HG02759 (cell line): ENCODE data around the gene EFHD1.
A peak's percentile ranks its signal among the peaks of the same experiment; 100 is the strongest.
"Not testable (repeated sequence)": the region's sequence is repeated elsewhere in the genome, so short reads cannot be mapped to it uniquely, and the experiment has no call there.

Source experiments
- ATAC-seq: cut with Tn5 transposase; IDR thresholded peaks from one replicate; pipeline ENCODE4 v1.9.1; 2021; ENCODE audit warnings: mild to moderate bottlenecking, moderate library complexity; ENCODE audit not compliant: unreplicated experiment

Gene EFHD1

DNA sequence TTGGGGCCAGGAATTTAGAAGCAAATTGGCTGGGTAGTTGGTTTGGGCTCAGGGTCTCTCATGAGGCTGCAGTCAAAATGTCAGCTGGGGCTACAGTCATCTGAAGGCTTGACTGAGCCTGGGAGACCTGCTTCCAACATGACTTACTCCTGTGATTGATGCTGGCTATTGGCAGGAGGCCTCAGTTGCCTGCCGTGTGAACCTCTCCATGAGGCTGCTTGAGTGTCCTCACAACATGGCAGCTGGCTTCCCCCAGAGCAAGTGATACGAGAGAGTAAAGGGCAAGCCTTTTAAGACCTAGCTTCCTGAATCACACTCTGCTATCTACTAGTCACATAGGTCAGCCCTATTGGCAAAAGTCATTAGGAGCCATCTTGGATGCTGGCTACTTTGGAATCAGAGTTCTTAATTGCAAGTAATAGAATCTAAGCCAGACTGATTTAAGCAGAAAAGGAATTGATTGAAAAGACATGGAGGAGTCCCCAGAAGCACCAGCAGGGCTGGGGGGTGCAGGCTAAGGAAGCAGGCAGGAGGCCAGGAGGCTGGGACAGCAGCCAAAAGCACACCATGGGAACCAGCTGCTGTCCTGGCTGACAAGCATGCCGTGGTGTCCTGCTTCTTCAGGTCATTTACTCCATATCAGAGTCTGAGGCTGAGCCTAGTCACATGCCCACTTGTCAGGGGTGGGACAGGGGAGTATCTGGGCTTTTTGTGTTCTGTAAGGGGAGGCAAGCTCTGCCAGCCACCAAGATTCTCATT lies 55.9 kb downstream of the EFHD1 start:
- no peak for ATAC-seq

DNA sequence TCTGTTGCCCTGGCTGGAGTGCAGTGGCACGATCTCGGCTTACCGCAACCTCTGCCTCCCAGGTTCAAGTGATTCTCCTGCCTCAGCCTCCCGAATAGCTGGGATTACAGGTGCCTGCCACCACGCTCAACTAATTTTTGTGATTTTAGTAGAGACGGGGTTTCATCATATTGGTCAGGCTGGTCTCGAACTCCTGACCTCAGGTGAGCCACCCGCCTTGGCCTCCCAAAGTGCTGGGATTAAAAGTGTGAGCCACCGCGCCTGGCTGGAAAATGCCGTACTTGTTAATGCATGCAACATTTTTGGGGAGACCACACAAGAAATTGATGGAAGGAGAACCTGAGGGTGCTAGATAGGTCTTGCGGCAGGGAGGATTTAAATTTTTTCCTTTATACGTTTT lies 57.7 kb downstream of the EFHD1 start:
- ATAC-seq: not testable (repeated sequence)

DNA sequence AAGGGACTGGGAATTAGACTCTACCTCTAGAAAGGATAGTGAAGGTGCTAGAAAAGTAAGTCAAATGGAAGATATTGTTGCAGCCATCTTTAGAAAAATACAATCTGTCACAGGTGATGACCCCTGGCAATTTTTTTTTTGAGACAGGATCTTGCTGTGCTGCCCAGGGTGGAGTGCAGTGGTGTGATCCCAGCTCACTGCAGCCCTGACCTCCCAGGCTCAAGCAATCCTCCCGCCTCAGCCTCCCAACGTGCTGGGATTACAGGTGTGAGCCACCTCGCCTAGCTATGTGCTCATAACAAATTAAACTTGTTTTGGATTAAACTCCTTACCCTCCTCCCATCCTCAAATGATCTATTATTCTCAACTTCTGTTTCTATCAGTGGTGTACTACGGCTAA lies 59.9 kb downstream of the EFHD1 start:
- no peak for ATAC-seq

DNA sequence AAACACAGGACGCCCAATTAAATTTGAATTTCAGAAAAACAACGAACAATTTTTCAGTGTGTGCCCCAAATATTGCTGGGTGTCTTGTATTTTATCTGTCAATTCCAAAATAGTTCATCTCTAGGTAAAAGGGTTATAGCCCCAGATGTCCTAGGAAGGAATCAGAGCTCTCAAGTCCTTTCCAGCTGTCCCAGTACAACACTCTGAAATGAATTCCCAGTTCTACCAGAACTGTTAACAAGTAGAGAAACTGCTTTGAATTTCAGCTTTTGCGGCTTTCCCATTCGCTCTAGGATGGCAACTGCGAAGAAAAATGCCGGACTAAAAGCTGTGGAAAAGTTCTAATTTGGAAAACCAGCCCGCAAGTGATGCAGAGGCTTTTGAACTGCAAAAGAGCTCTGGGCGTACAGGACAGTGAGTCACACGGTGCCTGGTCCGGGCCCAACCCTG lies 63.2 kb downstream of the EFHD1 start:
- ATAC-seq: no peak

DNA sequence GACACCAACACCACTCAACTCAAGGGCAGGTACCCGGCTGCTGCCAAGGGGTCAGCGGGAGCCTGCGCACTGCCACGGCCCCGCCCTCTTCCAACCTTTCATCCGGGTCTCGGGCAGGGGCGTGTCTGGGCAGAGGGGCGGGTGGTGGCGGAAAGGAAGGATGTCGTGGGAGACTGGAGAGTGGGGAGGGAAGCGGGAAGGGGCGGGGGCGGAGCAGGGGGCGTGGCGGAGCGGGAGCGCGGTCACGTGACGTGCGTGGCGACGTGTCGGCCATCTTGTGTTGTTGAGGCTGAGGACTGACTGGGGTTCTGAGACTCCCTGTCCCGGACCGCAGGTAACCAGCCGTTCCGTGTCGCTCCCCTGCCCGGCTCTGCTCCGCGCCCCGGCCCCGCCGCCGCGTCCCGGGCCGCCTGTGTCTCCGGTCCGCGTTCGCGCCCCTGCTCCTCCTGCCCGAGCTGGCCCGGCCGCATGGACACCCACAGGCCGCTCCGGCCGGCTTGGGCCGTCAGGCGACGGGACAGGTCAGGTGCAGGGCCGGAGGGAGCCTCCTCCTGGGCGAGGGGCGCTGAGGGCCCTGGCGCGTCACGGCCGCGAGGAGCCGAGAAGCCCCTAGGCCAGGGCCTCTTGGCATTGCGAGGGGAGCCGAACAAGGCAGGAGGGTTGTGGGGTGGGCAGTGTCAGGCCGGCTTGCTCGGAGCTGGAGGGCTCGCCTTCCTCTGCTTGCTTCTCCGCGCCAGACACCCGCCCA lies 63.8 kb downstream of the EFHD1 start, which contains the start of gene GIGYF2:
Gene GIGYF2, plus strand, starts transcription at position 273 of the 748 bp plus-strand sequence. CDS start 37,867 bp downstream, outside the sequence.
- peak; percentile 82 for ATAC-seq

DNA sequence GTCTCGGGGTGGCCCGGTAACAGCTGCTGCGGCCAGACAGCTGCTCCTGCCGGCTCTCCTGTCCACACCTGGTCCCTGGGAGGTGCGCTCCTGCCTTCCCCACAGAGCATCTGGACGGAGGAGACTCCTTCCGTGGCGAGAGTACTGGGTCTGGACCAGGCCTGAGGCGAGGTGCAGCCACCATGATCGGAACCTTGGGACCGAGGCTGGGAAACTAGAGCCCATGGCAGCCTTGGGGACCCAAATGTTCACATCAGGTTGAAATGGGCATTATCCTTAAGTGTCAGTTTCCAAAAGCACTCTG lies 64.4 kb downstream of the EFHD1 start:
- ATAC-seq: no peak

DNA sequence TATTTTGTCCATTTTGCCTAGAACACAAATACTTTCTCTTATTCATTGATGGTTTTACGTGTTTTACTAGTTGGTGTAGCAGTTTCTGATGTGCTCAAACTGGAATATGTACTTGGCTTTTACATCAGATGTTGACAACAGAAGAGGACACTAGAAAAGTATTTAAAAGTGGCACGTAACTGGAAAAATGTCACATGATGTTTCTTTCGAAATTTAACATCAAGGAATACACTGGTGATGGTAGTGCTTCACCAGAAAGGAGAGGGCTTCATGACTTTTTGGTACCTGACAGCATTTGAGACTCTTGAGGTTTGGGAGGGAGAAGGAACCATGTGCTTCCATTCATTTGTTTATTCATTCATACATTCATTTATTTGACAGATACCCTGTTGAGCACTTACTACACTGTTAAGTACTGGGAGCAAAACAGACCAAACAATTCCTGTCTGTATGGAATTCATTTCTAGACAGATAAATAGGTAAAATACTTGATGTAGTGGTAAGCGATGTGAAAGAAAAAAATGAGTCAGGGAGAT lies 65.2 kb downstream of the EFHD1 start:
- no peak for ATAC-seq

DNA sequence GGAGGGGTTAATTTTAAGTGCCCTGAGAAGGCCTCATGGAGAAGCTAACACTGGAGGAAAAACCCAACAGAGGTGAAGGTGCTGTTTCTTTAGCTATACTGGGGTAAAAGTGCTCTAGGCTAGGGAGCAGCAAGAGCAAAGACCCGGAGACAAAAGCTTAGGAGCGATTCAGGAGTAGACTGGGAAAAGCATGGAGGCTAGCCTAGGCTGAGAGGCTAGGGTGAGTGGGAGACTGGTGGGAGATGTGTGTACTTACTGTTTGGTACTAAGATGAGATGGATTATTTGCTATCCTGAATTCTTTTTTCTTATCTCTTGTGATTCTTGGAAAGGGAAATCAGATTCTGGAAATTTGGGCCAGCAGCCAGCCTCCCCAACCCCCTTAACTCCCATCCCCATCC lies 65.7 kb downstream of the EFHD1 start:
- ATAC-seq: no peak

DNA sequence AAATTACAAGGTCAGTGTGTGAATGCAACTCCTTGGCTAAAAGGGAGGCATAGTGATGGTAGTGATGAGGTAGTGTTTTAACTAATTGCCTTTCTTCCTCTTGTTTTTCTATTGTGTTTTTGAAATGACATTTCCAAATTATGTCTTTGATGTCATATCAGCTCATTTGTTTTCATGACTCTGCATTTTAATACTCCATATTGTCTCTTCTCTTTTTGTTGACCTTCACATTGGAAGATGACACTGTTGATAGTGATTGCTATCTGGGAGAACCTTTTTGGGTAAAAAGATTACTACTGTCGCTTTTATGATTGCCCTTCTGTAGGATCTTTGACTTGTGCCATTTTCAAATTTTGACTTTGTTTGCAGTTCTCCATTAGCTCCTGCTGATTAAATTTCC lies 66.8 kb downstream of the EFHD1 start:
- no peak for ATAC-seq

DNA sequence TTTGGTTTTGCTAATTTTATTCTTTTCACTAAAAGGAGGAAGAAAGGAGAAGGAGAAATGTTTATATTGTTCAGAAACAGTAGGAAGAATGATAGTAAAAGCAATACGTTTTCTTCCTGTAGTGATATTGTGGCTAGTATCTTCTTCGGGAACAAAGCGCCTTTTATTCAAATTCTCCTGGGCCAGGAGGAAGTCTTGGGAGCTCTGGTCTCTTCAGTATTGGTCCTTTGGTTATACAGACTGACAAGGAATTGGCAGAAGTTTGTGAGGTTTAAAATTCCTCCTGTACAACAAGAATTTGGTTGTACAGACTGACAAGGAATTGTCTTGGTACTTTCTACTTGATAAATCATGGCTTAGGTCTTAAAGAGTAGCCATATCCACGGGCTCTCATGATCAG lies 73.7 kb downstream of the EFHD1 start:
- ATAC-seq: no peak

DNA sequence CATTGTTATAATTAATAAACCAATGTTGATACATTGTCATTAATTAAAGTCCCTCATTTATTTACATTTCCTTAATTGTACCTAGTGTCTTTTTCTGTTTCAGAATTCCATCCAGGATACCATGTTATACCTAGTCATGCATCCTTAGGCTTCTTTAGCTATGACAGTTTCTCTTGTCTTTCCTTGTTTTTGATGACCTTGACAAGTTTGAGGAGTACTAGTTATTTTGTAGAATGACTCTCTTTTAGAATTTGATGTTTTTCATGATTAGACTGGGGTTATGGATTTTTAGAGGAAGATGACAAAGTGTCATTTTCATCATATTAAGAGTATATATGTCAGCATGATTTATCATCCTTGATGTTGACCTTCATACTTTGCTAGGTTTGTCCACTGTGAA lies 80.1 kb downstream of the EFHD1 start:
- no peak for ATAC-seq

DNA sequence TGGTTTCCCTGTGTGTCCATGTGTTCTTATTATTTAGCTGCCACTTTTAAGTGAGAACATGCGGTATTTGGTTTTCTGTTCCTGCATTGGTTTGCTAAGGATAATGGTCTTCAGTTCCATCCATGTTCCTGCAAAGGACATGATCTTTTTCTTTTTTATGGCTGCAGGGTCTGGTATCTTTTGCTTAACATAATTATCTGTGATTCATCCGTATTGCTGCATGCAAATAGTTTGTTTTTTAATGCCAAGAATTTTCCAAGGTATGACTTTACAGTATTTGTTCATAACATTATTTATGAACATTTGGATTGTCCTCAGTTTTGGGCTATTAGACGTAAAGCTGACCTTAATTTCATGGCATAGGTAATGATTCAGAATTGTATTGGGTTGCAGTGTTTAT lies 81.6 kb downstream of the EFHD1 start:
- no peak for ATAC-seq

DNA sequence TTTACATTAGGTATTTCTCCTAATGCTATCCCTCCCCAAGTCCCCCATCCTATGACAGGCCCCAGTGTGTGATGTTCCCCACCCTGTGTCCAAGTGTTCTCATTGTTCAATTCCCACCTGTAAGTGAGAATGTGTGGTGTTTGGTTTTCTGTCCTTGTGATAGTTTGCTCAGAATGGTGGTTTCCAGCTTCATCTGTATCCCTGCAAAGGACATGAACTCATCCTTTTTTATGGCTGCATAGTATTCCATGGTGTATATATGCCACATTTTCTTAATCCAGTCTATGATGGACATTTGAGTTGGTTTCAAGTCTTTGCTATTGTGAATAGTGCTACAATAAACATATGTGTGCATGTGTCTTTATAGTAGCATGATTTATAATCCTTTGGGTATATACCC lies 86.7 kb downstream of the EFHD1 start:
- not testable (repeated sequence) for ATAC-seq

DNA sequence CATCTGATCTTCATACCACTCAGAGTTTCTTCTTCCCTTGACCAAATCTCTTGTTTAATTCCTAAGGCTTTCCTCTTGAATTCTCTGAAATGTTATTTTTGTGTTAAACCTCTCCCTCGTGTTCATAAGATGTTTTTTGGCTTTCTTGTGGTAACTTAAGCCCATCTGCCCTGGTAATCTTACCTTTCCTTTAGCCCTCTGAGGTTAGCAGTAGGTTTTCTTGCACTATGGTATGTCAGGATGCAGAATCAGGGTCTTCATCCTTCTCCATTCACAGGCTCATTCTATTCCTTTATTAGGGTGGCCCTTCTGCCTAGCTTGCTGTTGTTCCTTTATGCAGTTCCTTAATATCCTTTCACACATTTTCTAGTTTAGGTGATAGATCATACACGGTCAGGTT lies 87.9 kb downstream of the EFHD1 start:
- no peak for ATAC-seq

DNA sequence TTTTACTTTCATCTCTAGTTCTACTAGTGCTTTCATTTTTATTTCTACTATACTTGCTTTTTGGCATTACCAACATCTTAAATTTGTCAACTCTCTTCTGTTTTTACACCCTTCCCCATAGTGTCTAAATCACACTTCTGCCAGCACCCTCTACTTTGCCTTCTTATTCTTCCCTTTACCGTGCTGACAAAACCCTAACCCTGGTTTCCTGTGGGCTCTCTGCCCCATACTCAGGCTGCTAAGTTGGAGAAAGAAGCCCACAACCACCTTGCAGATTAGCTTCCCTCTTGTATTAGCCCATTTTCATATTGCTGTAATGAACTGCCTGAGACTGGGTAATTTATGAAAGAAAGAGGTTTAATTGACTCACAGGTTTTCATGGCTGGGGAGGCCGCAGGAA lies 88.5 kb downstream of the EFHD1 start:
- no peak for ATAC-seq

DNA sequence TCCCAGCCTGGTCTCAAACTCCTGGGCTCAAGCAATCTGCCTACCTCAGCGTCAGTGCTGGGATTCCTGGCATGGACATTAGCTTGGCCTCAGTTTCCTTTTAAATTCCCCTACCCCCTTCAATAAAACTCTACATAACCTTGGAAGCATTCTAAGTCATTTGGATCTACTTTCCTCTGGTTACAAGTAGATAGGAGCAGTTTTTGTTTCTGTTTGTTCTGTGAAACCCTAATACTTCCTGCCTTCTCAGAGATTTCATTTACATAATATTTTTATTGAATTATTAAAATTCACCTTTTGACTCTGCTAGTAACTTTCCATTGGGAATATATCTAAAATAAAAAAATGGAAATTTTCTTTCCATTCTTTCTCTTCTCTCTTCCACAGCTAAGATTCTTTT lies 89.6 kb downstream of the EFHD1 start:
- ATAC-seq: no peak

DNA sequence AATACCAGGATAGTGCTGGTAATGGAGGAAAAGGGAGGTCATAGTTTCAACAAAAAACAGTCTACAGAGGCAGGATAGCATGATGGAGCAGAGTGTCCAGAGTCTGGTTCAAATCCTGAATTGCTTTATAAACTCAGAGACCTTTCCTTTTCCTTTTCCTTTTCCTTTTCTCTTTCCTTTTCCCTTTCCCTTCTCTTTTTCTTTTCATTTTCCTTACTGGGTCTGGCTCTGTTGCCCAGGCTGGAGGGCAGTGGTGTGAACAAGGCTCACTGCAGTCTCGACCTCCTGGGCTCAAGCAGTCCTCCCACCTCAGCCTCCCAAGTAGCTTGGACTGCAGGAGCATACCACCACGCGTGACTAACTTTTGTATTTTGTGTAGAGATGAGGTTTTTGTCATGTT lies 95.4 kb downstream of the EFHD1 start:
- no peak for ATAC-seq

DNA sequence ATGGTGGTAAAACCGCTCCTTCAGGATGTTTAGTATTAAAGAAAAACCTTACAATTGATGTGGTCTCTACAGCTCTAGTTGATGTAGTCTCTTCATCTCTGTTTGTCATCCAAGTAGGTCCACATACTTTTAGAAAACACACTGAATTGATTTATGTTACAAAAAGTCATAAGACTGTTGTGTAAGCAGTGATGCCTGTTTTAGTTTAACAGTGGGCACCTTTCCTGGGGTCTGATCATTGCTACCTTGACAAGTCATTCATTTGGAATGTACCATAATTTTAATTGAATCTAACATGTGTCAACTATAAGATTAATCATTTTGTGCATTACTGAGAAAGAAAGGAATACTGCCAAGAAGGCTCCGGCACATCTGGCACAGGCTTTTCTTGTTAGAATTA lies 98.1 kb downstream of the EFHD1 start:
- no peak for ATAC-seq
